ENCODE results near the gene NCKAP1. TPM values are rescaled to one million over a fixed set of nuclear protein-coding genes. Genes with fewer than 3 reads are reported as not detected.

Gene NCKAP1
- total RNA-seq, 8 experiments from 2014 or later, result 70.3 to 136 (median 86.6) TPM

DNA sequence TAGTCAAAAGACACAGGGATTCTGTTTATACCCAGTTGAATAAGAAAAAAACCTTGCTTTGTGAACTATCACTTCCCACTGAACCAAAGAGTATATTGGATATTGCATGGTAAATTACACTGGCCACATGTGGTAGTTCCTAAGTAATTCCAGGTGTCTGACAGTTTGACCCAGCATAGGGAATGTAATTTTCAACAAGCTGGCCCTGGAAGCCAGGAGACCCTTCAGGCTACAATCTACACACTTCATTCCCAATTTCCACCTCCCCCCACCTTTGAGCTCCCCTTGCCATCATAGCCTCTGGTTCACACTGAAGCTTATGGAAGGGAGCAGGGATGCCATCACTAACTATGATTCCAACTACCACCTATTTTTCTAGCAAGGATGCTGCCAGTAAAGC, 174.6 kb downstream of the NCKAP1 start:
- in situ Hi-C loops (cut with MboI; ENCODE audit: low pct_unique_long_range_greater_than_20kb in 2 of 9, low sequenced_read_pairs in 9 of 9, unreplicated experiment in 9 of 9), result no loop called here
- Histone ChIP-seq H3K27ac (no peak overlapping the region), H3K4me1 (replicated peaks in 1 of 2) (peaks cover 17 to 53% of the 10 kb centered on the region in 2 donors), H3K4me3 (no peak overlapping the region)
- no peak for ATAC-seq (replicated peaks in 6 of 8)

DNA sequence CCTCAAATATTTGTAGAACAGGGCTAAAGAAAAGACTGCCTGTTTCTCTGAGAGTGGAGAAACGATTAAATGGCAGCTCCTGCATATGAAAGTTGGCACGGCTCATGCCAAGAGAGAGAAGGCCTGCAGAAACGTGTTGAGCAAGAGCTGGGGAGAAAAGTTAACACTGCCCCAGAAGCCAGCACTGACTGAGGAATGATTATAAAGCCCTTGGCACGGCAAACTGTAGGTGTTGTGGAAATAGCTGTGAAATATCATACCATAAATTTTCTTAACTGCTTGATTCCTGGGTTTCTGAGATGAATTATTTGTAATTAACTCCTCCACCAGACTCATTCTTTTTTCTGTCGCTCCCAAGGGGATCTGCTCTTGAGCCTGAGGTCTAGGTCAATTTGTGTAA, 176.2 kb downstream of the NCKAP1 start:
- ATAC-seq (replicated peaks in 6 of 8), result peak in 5 of 8 experiments; percentile 27 to 85 (median 52)
- 43 to 100% (median 66%) methylated on average over 1 to 5 of the region's 5 CpGs; no CpG with 5 or more reads in 2 of the 10 experiments for WGBS, 10 experiments
- in situ Hi-C loops (cut with MboI; ENCODE audit: low pct_unique_long_range_greater_than_20kb in 2 of 9, low sequenced_read_pairs in 9 of 9, unreplicated experiment in 9 of 9), result no loop called here
- Histone ChIP-seq H3K4me1 (replicated peaks in 1 of 2) (peaks cover 7 to 41% of the 10 kb centered on the region in 2 donors), H3K4me3 (no peak overlapping the region), H3K27ac (no peak overlapping the region)

- ATAC-seq (replicated peaks in 6 of 8), result no peak
- Histone ChIP-seq H3K27ac (no peak overlapping the region), H3K4me1 (replicated peaks in 1 of 2) (peaks cover 0 to 37% of the 10 kb centered on the region in 2 donors), H3K4me3 (no peak overlapping the region)
- in situ Hi-C loops (cut with MboI; ENCODE audit: low pct_unique_long_range_greater_than_20kb in 2 of 9, low sequenced_read_pairs in 9 of 9, unreplicated experiment in 9 of 9), result no loop called here
- WGBS, 10 experiments, result 92 to 100% (median 100%) methylated on average over 1 to 2 of the region's 2 CpGs; no CpG with 5 or more reads in 4 of the 10 experiments
Observed at GRCh38 chr2:182860858-182861257, 177.4 kb downstream of the NCKAP1 start.

Other genes with a start within 250 kb of the NCKAP1 start
- gene FRZB, start 171.8 kb downstream of the NCKAP1 start, total RNA-seq, result 10 to 100 TPM in 1 of 8 experiments, 1 to 10 TPM in 5, under 1 TPM in 2; 0.25 to 32.1 (median 2.3) TPM
- 1 to 10 TPM; 2.1 to 5.6 (median 3.5) TPM for gene DUSP19, start 40.3 kb upstream of the NCKAP1 start, total RNA-seq
- 10 to 100 TPM; 14.7 to 31.6 (median 20.7) TPM for gene NUP35, start 86.0 kb upstream of the NCKAP1 start, total RNA-seq